ENCODE measurements around the gene ATOH1.

The ATOH1 gene, protein sequence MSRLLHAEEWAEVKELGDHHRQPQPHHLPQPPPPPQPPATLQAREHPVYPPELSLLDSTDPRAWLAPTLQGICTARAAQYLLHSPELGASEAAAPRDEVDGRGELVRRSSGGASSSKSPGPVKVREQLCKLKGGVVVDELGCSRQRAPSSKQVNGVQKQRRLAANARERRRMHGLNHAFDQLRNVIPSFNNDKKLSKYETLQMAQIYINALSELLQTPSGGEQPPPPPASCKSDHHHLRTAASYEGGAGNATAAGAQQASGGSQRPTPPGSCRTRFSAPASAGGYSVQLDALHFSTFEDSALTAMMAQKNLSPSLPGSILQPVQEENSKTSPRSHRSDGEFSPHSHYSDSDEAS

DNA sequence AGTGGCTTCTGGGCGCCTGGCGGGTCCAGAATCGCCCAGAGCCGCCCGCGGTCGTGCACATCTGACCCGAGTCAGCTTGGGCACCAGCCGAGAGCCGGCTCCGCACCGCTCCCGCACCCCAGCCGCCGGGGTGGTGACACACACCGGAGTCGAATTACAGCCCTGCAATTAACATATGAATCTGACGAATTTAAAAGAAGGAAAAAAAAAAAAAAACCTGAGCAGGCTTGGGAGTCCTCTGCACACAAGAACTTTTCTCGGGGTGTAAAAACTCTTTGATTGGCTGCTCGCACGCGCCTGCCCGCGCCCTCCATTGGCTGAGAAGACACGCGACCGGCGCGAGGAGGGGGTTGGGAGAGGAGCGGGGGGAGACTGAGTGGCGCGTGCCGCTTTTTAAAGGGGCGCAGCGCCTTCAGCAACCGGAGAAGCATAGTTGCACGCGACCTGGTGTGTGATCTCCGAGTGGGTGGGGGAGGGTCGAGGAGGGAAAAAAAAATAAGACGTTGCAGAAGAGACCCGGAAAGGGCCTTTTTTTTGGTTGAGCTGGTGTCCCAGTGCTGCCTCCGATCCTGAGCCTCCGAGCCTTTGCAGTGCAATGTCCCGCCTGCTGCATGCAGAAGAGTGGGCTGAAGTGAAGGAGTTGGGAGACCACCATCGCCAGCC is at the start of gene ATOH1:
ATOH1 (plus strand) TSS at position 422 of the 663 bp plus-strand sequence; CDS start at position 596, 174 bp downstream.
- no peak for DNase-seq

DNA sequence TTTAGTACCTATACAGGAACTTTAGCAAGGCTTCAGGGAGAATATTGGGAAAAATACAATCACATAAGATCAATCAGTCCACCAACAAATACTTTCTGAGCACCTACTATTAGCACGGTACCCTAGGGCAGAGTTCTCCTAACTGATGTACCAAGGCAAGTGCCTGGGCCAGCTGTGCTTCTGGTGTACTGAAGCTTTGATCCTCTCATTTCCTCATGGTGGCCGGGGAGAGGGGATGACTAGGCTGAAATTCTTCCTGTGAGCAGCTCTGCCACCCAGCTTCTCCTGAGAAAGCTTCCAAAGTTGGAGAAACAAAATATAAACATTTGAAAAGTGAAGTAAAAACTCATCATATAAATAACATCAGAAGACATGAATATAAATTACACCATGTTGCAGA is 49.3 kb upstream of the ATOH1 start:
- no peak for DNase-seq

DNA sequence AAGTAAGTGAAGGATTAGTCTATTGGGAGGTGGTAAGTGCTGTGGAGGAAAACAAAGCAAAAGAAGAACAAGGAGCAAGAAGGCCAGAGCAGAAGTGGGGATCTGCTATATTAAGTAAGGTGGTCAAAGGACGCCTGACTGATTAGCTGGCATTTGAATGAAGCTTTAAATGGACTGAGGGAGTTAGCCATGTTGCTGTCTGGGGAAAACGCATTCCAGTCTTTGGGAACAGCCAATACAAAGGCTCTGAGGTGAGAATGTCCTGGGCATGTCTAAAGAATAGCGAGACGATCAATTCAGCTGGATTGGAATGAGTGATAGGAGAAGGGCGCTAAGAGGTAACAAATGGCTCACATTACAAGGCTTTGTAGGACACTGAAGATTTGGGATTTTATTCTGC is 48.5 kb upstream of the ATOH1 start:
- no peak for DNase-seq

DNA sequence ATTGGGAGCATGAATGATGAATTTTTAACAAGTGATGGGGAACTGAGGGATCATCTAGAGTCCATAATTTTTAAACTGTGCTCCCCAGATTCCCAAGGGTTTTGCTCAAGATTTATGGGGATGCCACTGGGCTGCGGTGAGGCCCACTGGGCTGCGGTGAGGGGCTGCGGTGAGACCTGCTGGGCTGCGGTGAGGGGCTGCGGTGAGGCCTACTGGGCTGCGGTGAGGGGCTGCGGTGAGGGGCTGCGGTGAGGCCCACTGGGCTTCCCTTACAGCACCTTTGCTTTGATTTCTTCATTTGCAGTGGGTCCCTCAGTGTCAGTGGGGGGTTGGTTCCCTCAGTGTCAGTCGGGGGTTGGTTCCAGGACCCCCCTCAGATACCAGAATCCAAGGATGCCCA is 47.4 kb upstream of the ATOH1 start:
- DNase-seq: no peak

DNA sequence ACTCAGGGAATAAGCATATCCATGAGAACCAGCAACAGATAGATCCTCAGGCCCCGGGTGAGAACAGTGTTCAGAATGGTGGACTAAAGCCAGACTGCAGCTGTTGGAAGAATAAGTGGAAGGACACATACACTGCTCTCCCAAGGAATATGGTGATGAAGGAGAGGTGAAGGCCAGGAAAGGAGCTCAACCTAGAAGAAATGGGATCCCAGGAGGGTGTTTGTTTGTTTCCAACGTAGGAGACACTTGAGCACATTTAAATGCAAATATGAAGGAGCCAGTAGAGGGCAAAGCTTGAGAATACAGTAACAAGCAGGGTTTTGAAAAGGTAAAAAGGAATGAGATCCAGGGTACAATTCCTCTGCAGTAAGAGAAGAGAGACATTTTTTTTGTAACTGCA is 42.4 kb upstream of the ATOH1 start:
- no peak for DNase-seq

DNA sequence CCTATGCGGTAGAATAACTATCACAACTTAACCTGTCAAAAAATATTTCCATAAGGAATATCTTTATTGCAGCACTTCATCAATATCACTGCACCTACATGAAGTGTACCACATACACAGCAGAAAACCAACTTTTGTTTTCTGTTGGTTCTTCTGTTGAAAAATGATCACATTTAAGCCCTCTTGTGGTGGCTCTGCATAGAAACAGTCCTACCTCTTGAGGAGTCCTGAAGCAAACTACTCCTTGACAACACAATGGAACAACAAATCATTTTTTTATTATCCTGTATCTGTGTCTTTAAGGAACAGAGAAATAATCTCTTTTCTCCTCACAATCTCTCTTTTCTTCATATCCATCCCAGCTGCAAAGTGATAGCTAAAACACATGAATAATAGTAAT is 39.8 kb upstream of the ATOH1 start:
- DNase-seq: no peak

DNA sequence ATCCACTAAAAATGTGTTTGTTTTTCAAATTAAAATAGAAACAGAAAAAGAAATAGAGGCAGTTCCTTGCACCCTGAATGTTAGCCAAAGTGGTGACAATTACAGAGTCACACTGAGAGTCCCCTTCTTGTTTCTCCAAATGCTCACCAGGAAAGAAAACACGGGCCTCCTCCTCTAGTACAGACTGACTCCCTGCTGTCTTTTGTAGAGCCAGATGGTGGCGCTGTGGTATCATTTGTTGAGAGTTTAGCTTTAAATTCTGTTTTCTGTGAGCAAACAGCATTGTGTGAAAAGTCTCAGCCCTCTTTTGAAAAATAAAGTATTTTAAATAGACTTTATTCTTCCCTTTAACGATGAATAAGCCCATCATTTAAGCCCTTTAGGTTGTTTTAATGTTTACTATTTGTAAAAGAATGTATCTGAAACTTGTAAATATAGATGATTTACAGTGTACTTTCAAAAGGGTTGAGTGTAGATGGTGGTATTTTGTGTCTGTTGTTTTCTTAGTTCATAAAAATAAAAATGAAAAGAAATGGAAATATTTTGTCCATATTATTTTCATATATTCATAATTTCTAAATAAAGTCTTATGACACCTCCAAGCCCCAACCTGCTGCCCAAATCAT is 36.9 kb upstream of the ATOH1 start:
- no peak for DNase-seq

DNA sequence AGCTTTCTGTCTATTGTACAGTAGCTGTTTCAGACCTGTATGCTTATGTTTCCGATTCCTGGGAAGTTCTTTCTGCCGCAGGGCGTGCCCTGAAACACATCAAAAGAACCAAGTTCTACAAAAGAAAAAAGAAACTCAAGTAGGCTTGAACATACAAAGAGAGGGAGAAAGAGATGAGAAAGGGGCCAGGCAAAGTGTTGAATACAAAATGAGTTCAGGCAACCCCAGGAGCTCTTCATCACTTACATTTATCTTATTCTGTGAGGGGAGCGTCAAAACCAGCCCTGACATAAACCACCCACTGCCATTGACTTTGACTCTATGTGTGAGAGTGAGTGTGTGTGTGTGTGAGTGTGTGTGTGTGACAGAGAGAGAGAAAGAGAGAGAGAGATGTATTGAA is 26.5 kb upstream of the ATOH1 start:
- DNase-seq: no peak

DNA sequence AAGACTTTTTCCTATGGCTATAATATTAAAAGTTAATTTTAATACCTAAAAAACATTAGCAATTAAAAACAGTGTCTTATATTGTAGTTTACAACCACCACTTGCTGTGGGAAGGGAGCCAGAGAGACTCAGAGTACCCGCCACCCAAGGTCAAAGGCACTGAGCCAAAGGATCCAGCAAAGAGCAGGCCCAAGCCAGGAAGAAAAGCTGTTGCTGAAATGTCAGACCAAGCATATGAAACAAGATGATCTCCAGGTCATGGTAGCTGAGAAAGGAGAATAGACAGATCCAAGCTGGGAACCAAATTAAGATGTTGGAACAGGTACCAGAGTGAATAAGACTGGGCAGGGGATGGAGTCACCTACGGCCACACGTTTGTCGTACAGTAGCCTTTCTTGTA is 18.8 kb upstream of the ATOH1 start:
- DNase-seq: no peak

DNA sequence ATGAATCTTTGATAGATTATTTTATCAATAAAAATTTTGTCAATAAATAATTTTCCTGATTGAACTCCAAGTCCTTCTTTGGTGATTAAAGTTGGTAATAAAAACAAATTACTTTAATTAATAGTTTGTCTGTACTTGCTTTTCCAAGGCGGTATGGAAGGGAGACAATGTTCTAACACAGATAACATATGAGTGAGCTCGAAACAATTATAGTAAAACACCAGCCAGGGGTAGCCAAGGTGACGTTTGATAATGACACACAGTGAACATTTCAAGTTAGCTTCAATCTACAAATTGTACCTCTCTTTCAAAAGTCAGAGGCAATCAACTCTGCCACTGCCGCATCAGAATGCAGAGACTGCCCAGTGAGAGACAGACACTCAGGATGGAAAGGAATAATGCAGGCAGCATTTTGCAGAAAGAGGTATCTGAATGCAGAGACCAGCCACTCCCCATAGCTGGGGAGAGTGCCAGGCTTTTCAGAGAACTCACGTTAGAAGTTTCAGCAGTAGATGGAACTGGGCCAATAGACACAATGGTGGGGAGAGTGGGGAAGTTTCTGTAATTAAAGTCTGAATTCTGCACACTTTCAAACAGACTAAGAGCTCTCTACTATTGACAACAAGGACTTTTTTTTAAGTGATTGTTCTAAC is 18.1 kb upstream of the ATOH1 start:
- DNase-seq: no peak

DNA sequence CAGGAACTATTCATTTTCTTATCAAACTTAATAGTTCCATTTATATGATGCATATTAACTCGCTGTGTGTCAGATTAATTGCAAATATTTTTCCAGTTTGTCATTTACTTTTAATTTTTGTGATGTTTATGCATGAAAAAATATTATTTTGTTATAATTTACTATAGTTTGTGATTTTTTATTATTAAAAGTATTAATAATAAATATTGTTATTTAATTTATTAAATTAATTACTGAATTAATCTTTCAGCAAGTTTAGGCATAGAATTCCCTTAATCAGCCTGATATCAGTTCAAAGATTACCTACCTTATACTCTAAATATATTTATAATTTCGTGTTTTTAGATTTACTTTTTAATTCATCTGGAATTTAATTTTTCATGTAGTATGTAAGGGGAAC is 15.5 kb upstream of the ATOH1 start:
- DNase-seq: no peak

DNA sequence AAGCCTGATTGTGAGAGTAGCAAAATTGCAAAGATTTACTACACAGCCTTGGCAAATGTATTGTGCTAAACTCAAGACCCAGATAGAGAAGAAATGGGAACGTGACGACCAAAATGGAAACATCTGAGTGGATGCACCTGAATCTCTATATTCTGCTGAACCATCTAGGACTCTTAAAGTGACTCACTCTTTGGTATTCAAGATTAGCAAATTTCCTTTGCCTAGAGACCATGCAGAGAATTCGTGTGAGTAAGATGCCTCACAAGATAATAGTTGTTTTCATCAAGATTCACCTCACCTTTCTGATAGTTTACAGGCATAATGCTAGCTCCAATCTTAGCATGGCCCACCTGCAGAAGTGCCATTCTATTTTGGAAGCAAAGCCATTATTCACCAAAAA is 14.4 kb upstream of the ATOH1 start:
- no peak for DNase-seq

DNA sequence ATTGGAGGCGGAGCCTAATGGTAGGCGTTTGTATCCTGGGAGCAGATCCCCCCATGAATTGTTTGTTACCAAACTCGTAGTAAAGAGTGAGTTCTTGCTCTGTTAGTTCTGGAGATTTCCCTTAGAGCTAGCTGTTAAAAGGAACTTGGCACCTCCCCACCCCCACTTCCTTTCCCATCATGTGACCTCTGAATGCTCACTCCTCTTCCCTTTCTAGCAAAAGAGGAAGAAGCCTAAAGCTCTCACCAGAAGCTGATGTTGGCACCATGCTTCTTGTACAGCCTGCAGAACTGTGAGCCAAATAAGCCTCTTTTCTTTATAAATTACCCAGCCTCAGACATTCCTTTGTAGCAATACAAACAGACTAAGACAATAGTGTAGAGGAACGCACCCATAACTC is 13.8 kb upstream of the ATOH1 start:
- DNase-seq: no peak

DNA sequence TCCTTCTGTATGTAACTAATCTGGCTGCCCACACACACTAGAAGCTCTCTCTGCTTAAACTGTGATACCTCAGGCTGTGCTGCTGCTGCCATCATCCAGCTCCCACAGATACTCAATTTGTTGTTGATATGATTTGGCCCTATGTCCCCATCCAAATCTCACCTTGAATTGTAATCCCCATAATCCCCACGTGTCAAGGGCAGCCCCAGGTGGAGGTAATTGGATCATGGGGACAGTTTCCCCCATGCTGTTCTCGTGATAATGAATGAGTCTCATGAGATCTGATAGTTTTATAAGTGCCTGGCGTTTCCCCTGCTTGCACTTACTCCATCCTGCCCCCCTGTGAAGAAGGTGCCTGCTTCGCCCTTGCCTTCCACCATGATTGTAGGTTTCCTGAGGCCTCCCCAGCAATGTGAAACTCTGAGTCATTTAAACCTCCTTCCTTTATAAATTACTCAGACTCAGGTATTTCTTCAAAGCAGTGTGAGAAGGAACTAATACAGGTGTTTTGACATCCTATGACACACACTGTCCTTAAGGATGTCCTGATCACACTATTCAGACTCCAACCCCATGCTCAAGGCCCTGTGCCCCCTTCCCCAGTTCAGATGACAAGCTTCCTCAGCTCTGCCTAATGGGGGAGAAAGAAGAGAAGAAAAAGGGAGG is 2.9 kb upstream of the ATOH1 start:
- DNase-seq: no peak

DNA sequence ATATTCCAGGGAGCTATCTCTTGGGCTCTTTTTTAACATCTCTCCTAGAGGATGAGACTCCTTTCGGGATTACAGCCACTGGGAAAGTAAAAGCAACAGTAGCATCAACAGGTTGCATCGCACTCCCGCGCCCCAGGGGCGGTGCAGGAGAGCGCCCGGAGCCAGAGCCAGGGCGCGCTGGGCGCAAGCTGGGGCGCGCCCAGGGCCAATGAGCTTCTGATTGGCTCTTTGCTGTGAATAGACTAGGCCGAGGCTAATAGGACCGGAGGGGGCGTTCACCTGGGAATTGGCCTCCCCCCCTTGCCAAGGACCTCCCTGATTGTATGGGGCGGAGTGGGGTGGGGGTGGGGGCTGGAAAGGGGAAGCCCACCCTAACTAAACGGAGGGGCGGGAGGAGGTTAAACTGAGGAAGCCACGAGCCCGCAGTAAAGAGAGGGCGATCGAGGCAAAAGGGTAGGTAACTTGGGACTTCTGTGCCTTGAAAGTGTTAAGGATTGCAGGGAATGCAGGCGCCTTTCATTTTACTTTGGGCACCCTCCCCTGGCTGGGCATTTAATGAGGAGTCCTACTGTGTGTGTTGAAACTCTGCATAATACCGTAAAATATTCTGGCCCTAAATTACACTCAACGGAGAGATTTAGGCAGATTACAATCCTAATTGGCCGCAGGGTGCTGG is 1.1 kb upstream of the ATOH1 start:
- DNase-seq: no peak

DNA sequence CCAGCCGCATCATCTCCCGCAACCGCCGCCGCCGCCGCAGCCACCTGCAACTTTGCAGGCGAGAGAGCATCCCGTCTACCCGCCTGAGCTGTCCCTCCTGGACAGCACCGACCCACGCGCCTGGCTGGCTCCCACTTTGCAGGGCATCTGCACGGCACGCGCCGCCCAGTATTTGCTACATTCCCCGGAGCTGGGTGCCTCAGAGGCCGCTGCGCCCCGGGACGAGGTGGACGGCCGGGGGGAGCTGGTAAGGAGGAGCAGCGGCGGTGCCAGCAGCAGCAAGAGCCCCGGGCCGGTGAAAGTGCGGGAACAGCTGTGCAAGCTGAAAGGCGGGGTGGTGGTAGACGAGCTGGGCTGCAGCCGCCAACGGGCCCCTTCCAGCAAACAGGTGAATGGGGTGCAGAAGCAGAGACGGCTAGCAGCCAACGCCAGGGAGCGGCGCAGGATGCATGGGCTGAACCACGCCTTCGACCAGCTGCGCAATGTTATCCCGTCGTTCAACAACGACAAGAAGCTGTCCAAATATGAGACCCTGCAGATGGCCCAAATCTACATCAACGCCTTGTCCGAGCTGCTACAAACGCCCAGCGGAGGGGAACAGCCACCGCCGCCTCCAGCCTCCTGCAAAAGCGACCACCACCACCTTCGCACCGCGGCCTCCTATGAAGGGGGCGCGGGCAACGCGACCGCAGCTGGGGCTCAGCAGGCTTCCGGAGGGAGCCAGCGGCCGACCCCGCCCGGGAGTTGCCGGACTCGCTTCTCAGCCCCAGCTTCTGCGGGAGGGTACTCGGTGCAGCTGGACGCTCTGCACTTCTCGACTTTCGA is 654 bp downstream of the ATOH1 start:
- DNase-seq: no peak

DNA sequence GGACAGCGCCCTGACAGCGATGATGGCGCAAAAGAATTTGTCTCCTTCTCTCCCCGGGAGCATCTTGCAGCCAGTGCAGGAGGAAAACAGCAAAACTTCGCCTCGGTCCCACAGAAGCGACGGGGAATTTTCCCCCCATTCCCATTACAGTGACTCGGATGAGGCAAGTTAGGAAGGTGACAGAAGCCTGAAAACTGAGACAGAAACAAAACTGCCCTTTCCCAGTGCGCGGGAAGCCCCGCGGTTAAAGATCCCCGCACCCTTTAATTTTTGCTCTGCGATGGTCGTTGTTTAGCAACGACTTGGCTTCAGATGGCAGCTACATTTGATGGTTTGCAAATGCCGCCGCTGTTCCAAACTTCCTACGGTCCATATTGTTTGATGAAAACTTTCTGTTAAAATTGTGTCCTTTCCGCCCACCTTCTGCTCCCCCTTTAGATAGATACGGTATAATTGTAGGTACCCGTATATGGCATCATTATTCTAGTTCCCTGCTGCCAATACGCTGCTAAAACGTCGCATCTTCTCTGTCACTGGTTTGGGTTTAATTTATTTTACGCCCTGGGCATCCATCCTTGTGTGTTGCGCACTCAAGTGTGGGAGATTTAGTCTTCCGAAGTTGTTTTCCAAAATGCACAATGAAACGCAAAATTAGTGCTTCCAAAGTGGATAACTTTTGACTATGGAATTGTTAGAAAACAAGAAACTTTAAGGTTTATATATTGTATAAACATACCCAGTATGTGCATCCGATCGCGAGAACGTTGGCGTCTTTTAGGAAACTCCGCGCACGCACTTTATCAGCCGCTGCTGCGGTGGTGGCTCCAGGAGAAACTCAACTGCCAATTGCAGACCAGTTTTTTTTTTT is 1.5 kb downstream of the ATOH1 start:
- no peak for DNase-seq

DNA sequence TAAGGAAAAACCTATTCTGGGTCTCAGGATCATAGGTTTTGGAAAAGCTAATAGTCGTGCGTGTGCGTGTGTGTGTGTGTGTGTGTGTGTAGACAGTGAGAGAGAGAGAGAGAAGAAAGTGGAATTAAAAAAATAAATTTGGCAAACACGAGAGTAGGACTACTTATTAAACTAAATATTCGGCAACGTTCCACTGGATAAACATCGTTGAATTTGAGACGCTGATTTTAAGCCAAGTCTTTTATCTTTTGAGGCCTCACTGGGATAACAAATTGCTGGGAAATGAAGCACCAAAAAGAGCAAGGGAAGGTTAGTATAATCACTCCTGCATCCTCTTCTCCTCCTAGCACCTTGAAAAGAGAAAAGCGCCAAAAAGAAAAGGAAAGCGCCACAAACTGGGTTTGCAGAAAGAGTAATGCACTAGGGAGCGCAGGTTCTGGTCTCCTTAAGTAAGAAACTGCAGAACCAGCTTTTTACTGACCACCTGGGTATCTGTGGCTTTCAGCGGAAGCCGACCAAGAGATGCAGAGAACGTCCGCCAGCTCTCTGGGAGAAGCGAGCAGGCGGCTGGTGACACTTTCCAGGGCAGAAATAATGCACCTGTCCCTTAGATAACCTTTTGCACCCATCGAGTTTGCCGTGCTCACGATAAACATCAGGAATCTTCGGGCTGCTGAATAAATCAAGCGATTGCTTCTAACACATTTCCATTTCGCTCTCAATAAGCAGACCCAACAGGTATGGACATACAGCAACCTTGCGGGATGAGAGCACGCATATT is 3.4 kb downstream of the ATOH1 start:
- DNase-seq: no peak

DNA sequence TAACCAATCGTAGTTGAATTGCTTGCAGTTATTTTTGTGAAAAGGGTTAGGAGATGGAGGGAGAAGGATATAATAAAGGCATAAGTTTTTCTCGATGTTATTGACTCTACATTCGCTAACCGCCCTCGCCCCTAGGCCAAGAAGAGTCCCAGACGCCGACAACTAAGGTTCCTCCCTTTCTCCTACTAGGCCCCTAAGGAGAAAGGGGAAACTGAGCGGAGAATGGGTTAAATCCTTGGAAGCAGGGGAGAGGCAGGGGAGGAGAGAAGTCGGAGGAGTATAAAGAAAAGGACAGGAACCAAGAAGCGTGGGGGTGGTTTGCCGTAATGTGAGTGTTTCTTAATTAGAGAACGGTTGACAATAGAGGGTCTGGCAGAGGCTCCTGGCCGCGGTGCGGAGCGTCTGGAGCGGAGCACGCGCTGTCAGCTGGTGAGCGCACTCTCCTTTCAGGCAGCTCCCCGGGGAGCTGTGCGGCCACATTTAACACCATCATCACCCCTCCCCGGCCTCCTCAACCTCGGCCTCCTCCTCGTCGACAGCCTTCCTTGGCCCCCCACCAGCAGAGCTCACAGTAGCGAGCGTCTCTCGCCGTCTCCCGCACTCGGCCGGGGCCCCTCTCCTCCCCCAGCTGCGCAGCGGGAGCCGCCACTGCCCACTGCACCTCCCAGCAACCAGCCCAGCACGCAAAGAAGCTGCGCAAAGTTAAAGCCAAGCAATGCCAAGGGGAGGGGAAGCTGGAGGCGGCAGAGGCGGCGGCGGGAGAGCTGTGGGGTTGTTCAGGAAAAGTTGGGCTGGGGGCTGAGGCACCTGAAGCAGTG is 5.9 kb downstream of the ATOH1 start:
- no peak for DNase-seq

Data from activated CD4-positive, alpha-beta T cell treated with anti-CD3 and anti-CD28 coated beads, Interleukin-2, amount 50 U/mL, for 4 hours (primary cell).